Activated T-helper 1 cell treated with anti-CD3 and anti-CD28 coated beads, Interleukin-12 subunit alpha, Interleukin-12 subunit beta, Interleukin-2, Interleukin-4 antibody, amounts not matched to agents 30 ng/mL and 10 ng/mL and 1 ng/mL, durations not matched to agents 14 hours and 24 hours and 36 hours (primary cell): ENCODE results near the gene NDUFS1. TPM values are rescaled to one million over a fixed set of nuclear protein-coding genes. Genes with fewer than 3 reads are reported as not detected.

ENCODE experiments used
- DNase-seq: peaks from one replicate; pipeline ENCODE4 v3.0.0; 2021; ENCODE audit warnings: low spot score
- H3K27ac Mint-ChIP-seq: one replicate; pipeline ENCODE4 v1.8.0; 2021; ENCODE audit warnings: mild to moderate bottlenecking, mixed read lengths
- H3K27me3 Mint-ChIP-seq: one replicate; pipeline ENCODE4 v1.8.0; 2022; ENCODE audit warnings: mild to moderate bottlenecking, moderate library complexity, mixed read lengths; ENCODE audit not compliant: insufficient read depth
- H3K36me3 Mint-ChIP-seq: one replicate; pipeline ENCODE4 v1.8.0; 2021; ENCODE audit warnings: low read depth, mixed read lengths
- H3K4me1 Mint-ChIP-seq: one replicate; pipeline ENCODE4 v1.8.0; 2021; ENCODE audit warnings: low read depth, mixed read lengths
- H3K4me3 Mint-ChIP-seq: one replicate; pipeline ENCODE4 v1.8.0; 2021; ENCODE audit warnings: mild to moderate bottlenecking, moderate library complexity, mixed read lengths
- H3K9me3 Mint-ChIP-seq: one replicate; pipeline ENCODE4 v1.8.0; 2021; ENCODE audit warnings: mixed read lengths
- intact Hi-C: fragments of 100-400 bp; cut with micrococcal nuclease; formaldehyde crosslinking; loops from one replicate; pipeline ENCODE4 v1.15.1; 2024
- total RNA-seq: library from RNA; stranded (reverse); gene quantifications from 2 replicates; pipeline ENCODE4 v1.2.3, GENCODE V29; 2022

Gene NDUFS1
- total RNA-seq, 1 donor from 2014 or later, result 76.6 TPM

- peaks cover 19% of the 10 kb centered on the region for H3K4me1 Mint-ChIP-seq
- H3K9me3 Mint-ChIP-seq, result no peaks in the 10 kb centered on the region
- H3K27me3 Mint-ChIP-seq, result no peaks in the 10 kb centered on the region
- intact Hi-C loops, result no loop called here
- H3K4me3 Mint-ChIP-seq, result no peak overlapping the region
- H3K27ac Mint-ChIP-seq, result no peak overlapping the region
- H3K36me3 Mint-ChIP-seq, result peaks cover 13% of the 10 kb centered on the region
- no peak for DNase-seq
These were observed 91.0 kb downstream of the NDUFS1 start for GRCh38 chr2:206068207-206068606.

Other genes with a start within 250 kb of the NDUFS1 start
- 29.4 and 30.3 TPM in 2 replicates for gene INO80D, start 73.3 kb downstream of the NDUFS1 start, total RNA-seq
- 698 and 711 TPM in 2 replicates for gene EEF1B2, start 451 bp upstream of the NDUFS1 start, total RNA-seq
- 9.3 and 11.4 TPM in 2 replicates for gene ZDBF2, start 115.2 kb upstream of the NDUFS1 start, total RNA-seq